ENCODE measurements around the gene RNF5. TPM values are rescaled to one million over a fixed set of nuclear protein-coding genes. Genes with fewer than 3 reads are reported as not detected.
A peak's percentile ranks its signal among the peaks of the same experiment; 100 is the strongest.
"Not testable (repeated sequence)": the region's sequence is repeated elsewhere in the genome, so short reads cannot be mapped to it uniquely, and the experiment has no call there.

Gene RNF5
- total RNA-seq, 2 experiments from 2014 or later, result 60.8 to 63.8 TPM

- DNase-seq, result no peak
- ChIA-PET POLR2A (interaction anchor here (0.6 to 8.5 kb wide), 3 partner anchors 9 to 784 kb away, joined by 3 to 57 read pairs (median 3); partner anchors contain the start of genes AGPAT1 and RNF5), CTCF (interaction anchor here (1.9 kb wide), 1 partner anchor 8 kb away, joined by 9 read pairs; no protein-coding TSS in a partner anchor)
- Mint-ChIP-seq H3K27ac (peak overlapping the region; percentile 86), H3K27me3 (no peaks in the 10 kb centered on the region), H3K36me3 (peaks cover 55% of the 10 kb centered on the region), H3K4me1 (ENCODE audit: low read depth) (peaks cover 54% of the 10 kb centered on the region), H3K9me3 (no peaks in the 10 kb centered on the region), H3K4me3 (peak overlapping the region; percentile 13)
- intact Hi-C loops (cut with micrococcal nuclease), result no loop called here
Observed at GRCh38 chr6:32187009-32187709, 9.0 kb downstream of the RNF5 start.

GRCh38 chr6:32187725-32188380 lies 9.6 kb downstream of the RNF5 start:
- intact Hi-C loops (cut with micrococcal nuclease); DNase-seq; H3K27me3 Mint-ChIP-seq; CTCF ChIA-PET; H3K9me3 Mint-ChIP-seq: not testable (repeated sequence)
- Mint-ChIP-seq H3K27ac (peak overlapping the region; percentile 94), H3K36me3 (peaks cover 50% of the 10 kb centered on the region), H3K4me1 (ENCODE audit: low read depth) (peaks cover 50% of the 10 kb centered on the region), H3K4me3 (peak overlapping the region; percentile 85)
- POLR2A ChIA-PET, result interaction anchor here (0.6 to 8.5 kb wide), 3 partner anchors 10 to 784 kb away, joined by 3 to 57 read pairs (median 3); partner anchors contain the start of genes AGPAT1 and RNF5

- Mint-ChIP-seq H3K27ac (peak overlapping the region; percentile 94), H3K27me3 (no peaks in the 10 kb centered on the region), H3K4me3 (peak overlapping the region; percentile 85), H3K9me3 (no peaks in the 10 kb centered on the region), H3K4me1 (ENCODE audit: low read depth) (peaks cover 47% of the 10 kb centered on the region), H3K36me3 (peaks cover 47% of the 10 kb centered on the region)
- CTCF ChIA-PET, result no interaction called here
- DNase-seq, result no peak
- intact Hi-C loops (cut with micrococcal nuclease), result no loop called here
- POLR2A ChIA-PET, result interaction anchor here (1.0 to 8.5 kb wide), 2 partner anchors 11 to 59 kb away, joined by 3 to 57 read pairs; partner anchors contain the start of genes AGPAT1 and RNF5
Observed at GRCh38 chr6:32188381-32189068, 10.3 kb downstream of the RNF5 start.

- no peak for DNase-seq
- CTCF ChIA-PET, result no interaction called here
- H3K4me1 Mint-ChIP-seq (ENCODE audit: low read depth), result peaks cover 49% of the 10 kb centered on the region
Observed at GRCh38 chr6:32189069-32189741, 11.0 kb downstream of the RNF5 start.

GRCh38 chr6:32189742-32190053 lies 11.5 kb downstream of the RNF5 start:
- Mint-ChIP-seq H3K9me3 (no peaks in the 10 kb centered on the region), H3K27me3 (no peaks in the 10 kb centered on the region), H3K4me3 (peak overlapping the region; percentile 85), H3K27ac (peak overlapping the region; percentile 94), H3K36me3 (peaks cover 47% of the 10 kb centered on the region), H3K4me1 (ENCODE audit: low read depth) (peaks cover 52% of the 10 kb centered on the region)
- POLR2A ChIA-PET, result interaction anchor here (1.1 to 8.5 kb wide), 2 partner anchors 12 to 615 kb away, joined by 3 to 57 read pairs; partner anchors contain the start of genes AGPAT1 and RNF5
- no peak for DNase-seq
- CTCF ChIA-PET, result no interaction called here
- intact Hi-C loops (cut with micrococcal nuclease), result loop anchor here (1.0 to 10.0 kb wide), 5 partner anchors 11 to 1225 kb away; partner anchors contain the start of genes CUTA, HSPA1B, LTA and PHF1

More at GRCh38 chr6:32189069-32189741, 11.0 kb downstream of the RNF5 start:
- H3K27ac Mint-ChIP-seq, result peak overlapping the region; percentile 94
- H3K9me3 Mint-ChIP-seq, result no peaks in the 10 kb centered on the region
- POLR2A ChIA-PET, result interaction anchor here (1.1 to 8.5 kb wide), 2 partner anchors 11 to 615 kb away, joined by 3 to 57 read pairs; partner anchors contain the start of genes AGPAT1 and RNF5
- peaks cover 47% of the 10 kb centered on the region for H3K36me3 Mint-ChIP-seq
- intact Hi-C loops (cut with micrococcal nuclease), result no loop called here
- H3K4me3 Mint-ChIP-seq, result peak overlapping the region; percentile 85
- no peaks in the 10 kb centered on the region for H3K27me3 Mint-ChIP-seq

- Mint-ChIP-seq H3K36me3 (peaks cover 47% of the 10 kb centered on the region), H3K4me1 (ENCODE audit: low read depth) (peaks cover 56% of the 10 kb centered on the region), H3K4me3 (peak within 1 kb of the TSS; percentile 92), H3K9me3 (no peaks in the 10 kb centered on the region), H3K27me3 (no peaks in the 10 kb centered on the region), H3K27ac (peak within 1 kb of the TSS; percentile 98)
- intact Hi-C loops (cut with micrococcal nuclease), result loop anchor here (1.0 to 10.0 kb wide), 5 partner anchors 12 to 1225 kb away; partner anchors contain the start of genes CUTA, HSPA1B, LTA and PHF1
- CTCF ChIA-PET, result interaction anchor here (0.8 to 1.3 kb wide), 2 partner anchors 11 to 62 kb away, joined by 3 to 6 read pairs; partner anchors contain the start of gene ATF6B
- POLR2A ChIA-PET, result interaction anchor here (1.1 to 8.5 kb wide), 2 partner anchors 12 to 616 kb away, joined by 3 to 57 read pairs; partner anchors contain the start of genes AGPAT1 and RNF5
- peak; percentile 91 for DNase-seq
Observed at GRCh38 chr6:32190054-32190851, 12.0 kb downstream of the RNF5 start, which contains the start of gene PBX2. Gene PBX2, minus strand, starts transcription at chr6:32190202. Its CDS starts 287 bp downstream, at chr6:32189915.

GRCh38 chr6:32190911-32191677 lies 12.9 kb downstream of the RNF5 start:
- intact Hi-C loops (cut with micrococcal nuclease), result loop anchor here (1.0 to 10.0 kb wide), 5 partner anchors 13 to 1224 kb away; partner anchors contain the start of genes CUTA, HSPA1B, LTA and PHF1
- Mint-ChIP-seq H3K4me1 (ENCODE audit: low read depth) (peaks cover 48% of the 10 kb centered on the region), H3K27ac (peak overlapping the region; percentile 98), H3K36me3 (peaks cover 41% of the 10 kb centered on the region), H3K9me3 (no peaks in the 10 kb centered on the region), H3K27me3 (no peaks in the 10 kb centered on the region), H3K4me3 (peak overlapping the region; percentile 92)
- ChIA-PET POLR2A (interaction anchor here (8.5 kb wide), 1 partner anchor 13 kb away, joined by 57 read pairs; the partner anchor contains the start of genes AGPAT1 and RNF5), CTCF (interaction anchor here (0.8 to 2.0 kb wide), 3 partner anchors 12 to 647 kb away, joined by 3 to 6 read pairs (median 6); partner anchors contain the start of genes ATF6B and TAP2)
- DNase-seq, result no peak

- peak overlapping the region; percentile 92 for H3K4me3 Mint-ChIP-seq
- H3K27me3 Mint-ChIP-seq, result no peaks in the 10 kb centered on the region
- intact Hi-C loops (cut with micrococcal nuclease), result loop anchor here (5.0 to 10.0 kb wide), 4 partner anchors 367 to 1223 kb away; partner anchors contain the start of genes CUTA, HSPA1B, LTA and PHF1
- H3K27ac Mint-ChIP-seq, result peak overlapping the region; percentile 98
- no peaks in the 10 kb centered on the region for H3K9me3 Mint-ChIP-seq
- H3K36me3 Mint-ChIP-seq, result peaks cover 33% of the 10 kb centered on the region
- POLR2A ChIA-PET, result interaction anchor here (0.7 to 8.5 kb wide), 2 partner anchors 14 to 44 kb away, joined by 3 to 57 read pairs; partner anchors contain the start of genes AGPAT1 and RNF5
- DNase-seq, result peak; percentile 49
- CTCF ChIA-PET, result interaction anchor here (1.2 to 2.0 kb wide), 3 partner anchors 13 to 647 kb away, joined by 3 to 7 read pairs (median 6); partner anchors contain the start of gene TAP2
- peaks cover 43% of the 10 kb centered on the region for H3K4me1 Mint-ChIP-seq (ENCODE audit: low read depth)
Observed at GRCh38 chr6:32191696-32192607, 13.7 kb downstream of the RNF5 start.

- CTCF ChIA-PET, result interaction anchor here (0.9 to 2.0 kb wide), 4 partner anchors 13 to 1085 kb away, joined by 3 to 7 read pairs (median 4); partner anchors contain the start of gene TAP2
- H3K9me3 Mint-ChIP-seq, result no peaks in the 10 kb centered on the region
- peak within 1 kb of the TSS; percentile 98 for H3K27ac Mint-ChIP-seq
- H3K4me3 Mint-ChIP-seq, result peak within 1 kb of the TSS; percentile 92
- POLR2A ChIA-PET, result interaction anchor here (0.7 to 8.5 kb wide), 3 partner anchors 15 to 44 kb away, joined by 3 to 57 read pairs (median 3); partner anchors contain the start of genes AGPAT1 and RNF5
- no peaks in the 10 kb centered on the region for H3K27me3 Mint-ChIP-seq
- H3K36me3 Mint-ChIP-seq, result peaks cover 26% of the 10 kb centered on the region
- intact Hi-C loops (cut with micrococcal nuclease), result loop anchor here (5.0 to 10.0 kb wide), 4 partner anchors 368 to 1222 kb away; partner anchors contain the start of genes CUTA, HSPA1B, LTA and PHF1
- DNase-seq, result peak; percentile 71
- H3K4me1 Mint-ChIP-seq (ENCODE audit: low read depth), result peaks cover 38% of the 10 kb centered on the region
Observed at GRCh38 chr6:32192608-32193039, 14.4 kb downstream of the RNF5 start, which contains the start of gene GPSM3. Gene GPSM3, minus strand, starts transcription at chr6:32192643. Its CDS starts 130 bp downstream, at chr6:32192513.

Measured in activated CD4-positive, alpha-beta memory T cell treated with anti-CD3 and anti-CD28 coated beads for 36 hours (primary cell).